K562 (cell line): Measurements from ENCODE around the gene CD84. TPM values are rescaled to one million over a fixed set of nuclear protein-coding genes. Genes with fewer than 3 reads are reported as not detected.

Source experiments
- ATF7 ChIP-seq: fragments of 450-650 bp; IDR thresholded peaks from 2 replicates; pipeline ENCODE4 v1.7.1; 2014; ENCODE audit warnings: mild to moderate bottlenecking, moderate library complexity
- LEF1 ChIP-seq: fragments of 450-650 bp; IDR thresholded peaks from 2 replicates; pipeline ENCODE4 v1.6.1; 2016; ENCODE audit warnings: mild to moderate bottlenecking
- NR2C1 ChIP-seq, 2 experiments: fragments of 450-650 bp; IDR thresholded peaks; 2 replicates each; pipeline ENCODE4 v1.6.1; 2017; ENCODE audit warnings: mild to moderate bottlenecking in 2 of 2, antibody characterized with exemption in 1 of 2, inconsistent platforms in 1 of 2, missing compliant biosample characterization in 1 of 2, missing genetic modification characterization in 1 of 2
- NR2F6 ChIP-seq: fragments of 450-650 bp; formaldehyde crosslinking; IDR thresholded peaks from 2 replicates; pipeline ENCODE4 v1.4.0; 2020; ENCODE audit warnings: mild to moderate bottlenecking
- POLR3G ChIP-seq: IDR thresholded peaks from 2 replicates; pipeline ENCODE4 v1.6.1; 2011; ENCODE audit not compliant: insufficient read length, insufficient replicate concordance; ENCODE audit errors: extremely low read depth
- RHOXF2B ChIP-seq: fragments of 250-450 bp; sonication (Bioruptor Pico); conservative IDR thresholded peaks from 2 replicates; pipeline ENCODE4 v1.5.1; 2021
- TAF1 ChIP-seq: IDR thresholded peaks from 2 replicates; pipeline ENCODE4 v1.6.1; 2011; ENCODE audit warnings: mild to moderate bottlenecking, low read length, moderate library complexity; ENCODE audit not compliant: insufficient read depth, control insufficient read depth, severe bottlenecking; ENCODE audit errors: extremely low read depth
- ZZZ3 ChIP-seq: fragments of 450-650 bp; IDR thresholded peaks from 2 replicates; pipeline ENCODE4 v1.6.1; 2016; ENCODE audit warnings: antibody characterized with exemption, mild to moderate bottlenecking, moderate library complexity
- polyA plus RNA-seq, 8 experiments: library from polyadenylated mRNA; depleted of rRNA in 4 of 8; stranded (reverse) in 5 of 8; unstranded in 3 of 8; fragments of >200 nt; fragmentation: Nextera tagmentation in 2 of 8; fragmentation: Illumina TruSeq in 1 of 8; extraction: Ambion mirVana in 2 of 8; extraction: Trizol in 1 of 8; gene quantifications; 2 replicates each; pipeline versions ENCODE4 v1.2.1 to v1.2.3, GENCODE V29; 2011 to 2014; ENCODE audit warnings: inconsistent platforms in 1 of 8, missing spikeins in 1 of 8
- total RNA-seq, 7 experiments: library from RNA; depleted of rRNA in 6 of 7; stranded (reverse); fragments of >200 nt in 6 of 7; fragmentation: Illumina TruSeq in 2 of 7; extraction: Trizol in 2 of 7; gene quantifications; 2 replicates each; pipeline versions ENCODE4 v1.2.1 to v1.2.3, GENCODE V29; 2011 to 2021; ENCODE audit warnings: low replicate concordance in 1 of 7
- TF ChIP-seq, protein P1 (sequence below): conservative IDR thresholded peaks from 2 replicates; pipeline ENCODE4 v1.6.1; 2011; ENCODE audit warnings: low read depth, mild to moderate bottlenecking, low read length; ENCODE audit not compliant: control insufficient read depth
- TF ChIP-seq, protein P2 (sequence below): fragments of 250-450 bp; sonication (Bioruptor Pico); IDR thresholded peaks from 2 replicates; pipeline ENCODE4 v1.9.0; 2021; ENCODE audit warnings: mild to moderate bottlenecking
- TF ChIP-seq, protein P3 (sequence below): fragments of 250-450 bp; sonication (Bioruptor Pico); IDR thresholded peaks from 2 replicates; pipeline ENCODE4 v1.8.0; 2021; ENCODE audit warnings: mild to moderate bottlenecking, moderate library complexity
- TF ChIP-seq, protein P4 (sequence below), 2 experiments: fragments of 450-650 bp in 1 of 2; sonication (generic) in 1 of 2; formaldehyde crosslinking in 1 of 2; IDR thresholded peaks; 2 replicates each; pipeline versions ENCODE4 v1.7.1 to v1.9.0; 2016 to 2022; ENCODE audit warnings: inconsistent platforms in 1 of 2, mild to moderate bottlenecking in 1 of 2, missing genetic modification reagents in 1 of 2
- TF ChIP-seq, protein P5 (sequence below): fragments of 450-650 bp; IDR thresholded peaks from 2 replicates; pipeline ENCODE4 v1.6.1; 2016; ENCODE audit warnings: antibody characterized with exemption

CD84 gene
- total and polyA plus RNA-seq, 9 of the 15 experiments (the other 6 are each of a cell fraction or from before 2014, with no cell fraction given): 0.82 to 6.8 (median 2.0) TPM

DNA sequence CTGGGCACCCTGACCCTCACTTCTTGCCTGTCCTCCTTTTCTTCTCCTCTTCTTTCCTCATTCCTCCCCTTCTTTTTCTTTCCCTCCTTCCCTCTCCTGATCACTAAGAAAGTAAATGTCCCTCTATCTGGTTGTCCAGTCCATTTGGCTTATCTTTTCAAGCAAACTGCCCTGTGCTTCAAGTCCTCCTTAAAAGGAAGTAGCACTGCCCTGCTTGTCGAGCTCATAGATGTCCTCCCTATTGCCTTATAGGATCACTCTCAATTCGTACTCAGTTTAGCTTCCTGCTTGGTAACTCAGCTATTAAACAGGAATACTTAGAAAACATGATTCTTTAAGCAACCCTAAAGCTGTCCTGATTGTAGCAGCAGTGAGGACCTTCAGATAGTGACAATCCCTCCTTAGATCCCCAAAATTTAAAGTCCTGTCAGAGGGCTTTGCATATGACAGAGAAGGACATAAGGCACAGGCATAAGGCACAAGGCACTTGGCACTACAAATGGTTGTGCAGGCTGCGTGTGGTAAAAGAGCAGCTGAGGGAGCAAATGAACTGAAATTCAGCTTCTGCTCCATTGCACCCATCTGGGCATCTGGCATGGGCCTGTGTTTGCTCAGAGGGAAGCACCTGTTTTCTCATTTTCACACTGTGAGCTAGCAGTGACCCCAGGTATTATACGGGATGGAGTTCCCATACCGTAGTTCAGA is 30.2 kb downstream of the CD84 start (continued):
- TF ChIP-seq, protein P1, sequence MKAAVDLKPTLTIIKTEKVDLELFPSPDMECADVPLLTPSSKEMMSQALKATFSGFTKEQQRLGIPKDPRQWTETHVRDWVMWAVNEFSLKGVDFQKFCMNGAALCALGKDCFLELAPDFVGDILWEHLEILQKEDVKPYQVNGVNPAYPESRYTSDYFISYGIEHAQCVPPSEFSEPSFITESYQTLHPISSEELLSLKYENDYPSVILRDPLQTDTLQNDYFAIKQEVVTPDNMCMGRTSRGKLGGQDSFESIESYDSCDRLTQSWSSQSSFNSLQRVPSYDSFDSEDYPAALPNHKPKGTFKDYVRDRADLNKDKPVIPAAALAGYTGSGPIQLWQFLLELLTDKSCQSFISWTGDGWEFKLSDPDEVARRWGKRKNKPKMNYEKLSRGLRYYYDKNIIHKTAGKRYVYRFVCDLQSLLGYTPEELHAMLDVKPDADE: no peak
- TF ChIP-seq TAF1 (no peak), ZZZ3 (no peak), LEF1 (peak; percentile 56; the same call in 1 of the 2 replicates), RHOXF2B (CRISPR knock-in tag) (no peak), NR2F6 (CRISPR knock-in tag) (no peak), NR2C1 (IDR thresholded peaks at IDR 0.05) (no peak), NR2C1 (tag; IDR thresholded peaks at IDR 0.05) (peak; percentile 57), POLR3G (no peak), ATF7 (no peak)
- TF ChIP-seq, protein P2, sequence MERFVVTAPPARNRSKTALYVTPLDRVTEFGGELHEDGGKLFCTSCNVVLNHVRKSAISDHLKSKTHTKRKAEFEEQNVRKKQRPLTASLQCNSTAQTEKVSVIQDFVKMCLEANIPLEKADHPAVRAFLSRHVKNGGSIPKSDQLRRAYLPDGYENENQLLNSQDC (CRISPR knock-in tag): no peak
- TF ChIP-seq, protein P3, sequence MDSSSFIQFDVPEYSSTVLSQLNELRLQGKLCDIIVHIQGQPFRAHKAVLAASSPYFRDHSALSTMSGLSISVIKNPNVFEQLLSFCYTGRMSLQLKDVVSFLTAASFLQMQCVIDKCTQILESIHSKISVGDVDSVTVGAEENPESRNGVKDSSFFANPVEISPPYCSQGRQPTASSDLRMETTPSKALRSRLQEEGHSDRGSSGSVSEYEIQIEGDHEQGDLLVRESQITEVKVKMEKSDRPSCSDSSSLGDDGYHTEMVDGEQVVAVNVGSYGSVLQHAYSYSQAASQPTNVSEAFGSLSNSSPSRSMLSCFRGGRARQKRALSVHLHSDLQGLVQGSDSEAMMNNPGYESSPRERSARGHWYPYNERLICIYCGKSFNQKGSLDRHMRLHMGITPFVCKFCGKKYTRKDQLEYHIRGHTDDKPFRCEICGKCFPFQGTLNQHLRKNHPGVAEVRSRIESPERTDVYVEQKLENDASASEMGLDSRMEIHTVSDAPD (CRISPR knock-in tag): no peak
- TF ChIP-seq, protein P4, sequence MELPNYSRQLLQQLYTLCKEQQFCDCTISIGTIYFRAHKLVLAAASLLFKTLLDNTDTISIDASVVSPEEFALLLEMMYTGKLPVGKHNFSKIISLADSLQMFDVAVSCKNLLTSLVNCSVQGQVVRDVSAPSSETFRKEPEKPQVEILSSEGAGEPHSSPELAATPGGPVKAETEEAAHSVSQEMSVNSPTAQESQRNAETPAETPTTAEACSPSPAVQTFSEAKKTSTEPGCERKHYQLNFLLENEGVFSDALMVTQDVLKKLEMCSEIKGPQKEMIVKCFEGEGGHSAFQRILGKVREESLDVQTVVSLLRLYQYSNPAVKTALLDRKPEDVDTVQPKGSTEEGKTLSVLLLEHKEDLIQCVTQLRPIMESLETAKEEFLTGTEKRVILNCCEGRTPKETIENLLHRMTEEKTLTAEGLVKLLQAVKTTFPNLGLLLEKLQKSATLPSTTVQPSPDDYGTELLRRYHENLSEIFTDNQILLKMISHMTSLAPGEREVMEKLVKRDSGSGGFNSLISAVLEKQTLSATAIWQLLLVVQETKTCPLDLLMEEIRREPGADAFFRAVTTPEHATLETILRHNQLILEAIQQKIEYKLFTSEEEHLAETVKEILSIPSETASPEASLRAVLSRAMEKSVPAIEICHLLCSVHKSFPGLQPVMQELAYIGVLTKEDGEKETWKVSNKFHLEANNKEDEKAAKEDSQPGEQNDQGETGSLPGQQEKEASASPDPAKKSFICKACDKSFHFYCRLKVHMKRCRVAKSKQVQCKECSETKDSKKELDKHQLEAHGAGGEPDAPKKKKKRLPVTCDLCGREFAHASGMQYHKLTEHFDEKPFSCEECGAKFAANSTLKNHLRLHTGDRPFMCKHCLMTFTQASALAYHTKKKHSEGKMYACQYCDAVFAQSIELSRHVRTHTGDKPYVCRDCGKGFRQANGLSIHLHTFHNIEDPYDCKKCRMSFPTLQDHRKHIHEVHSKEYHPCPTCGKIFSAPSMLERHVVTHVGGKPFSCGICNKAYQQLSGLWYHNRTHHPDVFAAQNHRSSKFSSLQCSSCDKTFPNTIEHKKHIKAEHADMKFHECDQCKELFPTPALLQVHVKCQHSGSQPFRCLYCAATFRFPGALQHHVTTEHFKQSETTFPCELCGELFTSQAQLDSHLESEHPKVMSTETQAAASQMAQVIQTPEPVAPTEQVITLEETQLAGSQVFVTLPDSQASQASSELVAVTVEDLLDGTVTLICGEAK (IDR thresholded peaks at IDR 0.05): peak; percentile 41; the same call in 1 of the 2 replicates
- TF ChIP-seq, protein P4 (CRISPR knock-in tag; IDR thresholded peaks at IDR 0.05): no peak
- TF ChIP-seq, protein P5, sequence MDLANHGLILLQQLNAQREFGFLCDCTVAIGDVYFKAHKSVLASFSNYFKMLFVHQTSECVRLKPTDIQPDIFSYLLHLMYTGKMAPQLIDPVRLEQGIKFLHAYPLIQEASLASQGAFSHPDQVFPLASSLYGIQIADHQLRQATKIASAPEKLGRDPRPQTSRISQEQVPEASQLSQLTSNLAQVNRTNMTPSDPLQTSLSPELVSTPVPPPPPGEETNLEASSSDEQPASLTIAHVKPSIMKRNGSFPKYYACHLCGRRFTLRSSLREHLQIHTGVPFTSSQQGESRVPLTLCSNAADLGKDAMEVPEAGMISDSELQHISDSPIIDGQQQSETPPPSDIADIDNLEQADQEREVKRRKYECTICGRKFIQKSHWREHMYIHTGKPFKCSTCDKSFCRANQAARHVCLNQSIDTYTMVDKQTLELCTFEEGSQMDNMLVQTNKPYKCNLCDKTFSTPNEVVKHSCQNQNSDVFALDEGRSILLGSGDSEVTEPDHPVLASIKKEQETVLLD: no peak
